GM21367 (cell line): Measurements from ENCODE around the gene PEX6.

ENCODE experiments used
- ATAC-seq: cut with Tn5 transposase; IDR thresholded peaks from one replicate; pipeline ENCODE4 v1.9.1; 2021; ENCODE audit not compliant: unreplicated experiment

Gene PEX6

GRCh38 chr6:42996513-42996912, 17.5 kb upstream of the PEX6 start:
- ATAC-seq: no peak

- no peak for ATAC-seq
Measured at GRCh38 chr6:42993445-42993844, 14.5 kb upstream of the PEX6 start.

GRCh38 chr6:42989923-42990322, 10.9 kb upstream of the PEX6 start:
- no peak for ATAC-seq

- no peak for ATAC-seq
Measured at GRCh38 chr6:42988486-42989020, 9.6 kb upstream of the PEX6 start.

GRCh38 chr6:42987533-42988451, 8.8 kb upstream of the PEX6 start:
- ATAC-seq: no peak

- no peak for ATAC-seq
Measured at GRCh38 chr6:42984924-42985475, 6.0 kb upstream of the PEX6 start.

GRCh38 chr6:42984001-42984923, 5.3 kb upstream of the PEX6 start, which contains the start of gene PPP2R5D:
Gene PPP2R5D, plus strand, starts transcription at chr6:42984570. Its CDS starts 108 bp downstream, at chr6:42984678.
- ATAC-seq: peak; percentile 84

- ATAC-seq: no peak
Measured at GRCh38 chr6:42981836-42982235, 2.9 kb upstream of the PEX6 start.

- ATAC-seq: no peak
Measured at GRCh38 chr6:42979523-42980177, 669 bp upstream of the PEX6 start.

- no peak for ATAC-seq
Measured at GRCh38 chr6:42978487-42978838, 518 bp downstream of the PEX6 start.

GRCh38 chr6:42974919-42975505, 4.0 kb downstream of the PEX6 start:
- no peak for ATAC-seq

- no peak for ATAC-seq
Measured at GRCh38 chr6:42973926-42974325, 5.1 kb downstream of the PEX6 start.

- ATAC-seq: no peak
Measured at GRCh38 chr6:42971746-42972327, 7.1 kb downstream of the PEX6 start.

GRCh38 chr6:42970871-42971612, 7.9 kb downstream of the PEX6 start:
- ATAC-seq: no peak

GRCh38 chr6:42969934-42970333, 9.0 kb downstream of the PEX6 start:
- ATAC-seq: no peak

- ATAC-seq: no peak
Measured at GRCh38 chr6:42969431-42969830, 9.6 kb downstream of the PEX6 start.

GRCh38 chr6:42968783-42969182, 10.2 kb downstream of the PEX6 start:
- no peak for ATAC-seq

GRCh38 chr6:42968126-42968701, 10.8 kb downstream of the PEX6 start:
- no peak for ATAC-seq

GRCh38 chr6:42967228-42967627, 11.8 kb downstream of the PEX6 start:
- no peak for ATAC-seq
